C4-2B (cell line): ENCODE data around the gene SPATA3.

ENCODE experiments used
- ZFX ChIP-seq: fragments of 450-650 bp; IDR thresholded peaks from 2 replicates; pipeline ENCODE4 v1.6.1; 2017
- TF ChIP-seq, protein P1 (sequence below): fragments of 450-650 bp; conservative IDR thresholded peaks from 2 replicates; pipeline ENCODE4 v1.5.1; 2017; ENCODE audit warnings: mild to moderate bottlenecking

DNA sequence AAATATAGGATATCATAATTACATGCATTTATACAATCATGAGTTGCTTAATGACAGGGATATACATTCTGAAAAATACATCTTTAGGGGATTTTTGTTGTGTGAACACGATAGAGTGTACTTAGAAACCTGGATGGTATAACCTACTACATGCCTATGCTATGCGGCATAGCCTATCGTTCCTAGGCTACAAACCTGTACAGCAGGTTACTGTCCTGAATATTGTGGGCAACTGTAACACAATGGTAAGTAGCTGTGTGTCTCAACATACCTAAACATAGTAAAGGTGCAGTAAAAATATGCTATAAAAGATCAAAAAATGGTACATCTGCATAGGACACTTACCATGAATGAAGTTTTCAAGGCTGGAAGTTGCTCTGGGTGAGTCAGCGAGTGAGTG is 47.9 kb downstream of the SPATA3 start:
- TF ChIP-seq, protein P1, sequence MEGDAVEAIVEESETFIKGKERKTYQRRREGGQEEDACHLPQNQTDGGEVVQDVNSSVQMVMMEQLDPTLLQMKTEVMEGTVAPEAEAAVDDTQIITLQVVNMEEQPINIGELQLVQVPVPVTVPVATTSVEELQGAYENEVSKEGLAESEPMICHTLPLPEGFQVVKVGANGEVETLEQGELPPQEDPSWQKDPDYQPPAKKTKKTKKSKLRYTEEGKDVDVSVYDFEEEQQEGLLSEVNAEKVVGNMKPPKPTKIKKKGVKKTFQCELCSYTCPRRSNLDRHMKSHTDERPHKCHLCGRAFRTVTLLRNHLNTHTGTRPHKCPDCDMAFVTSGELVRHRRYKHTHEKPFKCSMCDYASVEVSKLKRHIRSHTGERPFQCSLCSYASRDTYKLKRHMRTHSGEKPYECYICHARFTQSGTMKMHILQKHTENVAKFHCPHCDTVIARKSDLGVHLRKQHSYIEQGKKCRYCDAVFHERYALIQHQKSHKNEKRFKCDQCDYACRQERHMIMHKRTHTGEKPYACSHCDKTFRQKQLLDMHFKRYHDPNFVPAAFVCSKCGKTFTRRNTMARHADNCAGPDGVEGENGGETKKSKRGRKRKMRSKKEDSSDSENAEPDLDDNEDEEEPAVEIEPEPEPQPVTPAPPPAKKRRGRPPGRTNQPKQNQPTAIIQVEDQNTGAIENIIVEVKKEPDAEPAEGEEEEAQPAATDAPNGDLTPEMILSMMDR = no peak
- no peak for TF ChIP-seq ZFX
